ENCODE data around the gene REEP6.

REEP6 gene

GRCh38 chr19:1455002-1455335, 36.0 kb upstream of the REEP6 start:
- peak overlapping the region; percentile 56; the same call in 1 of the 2 replicates for H3K27ac ChIP-seq (ENCODE audit: low read length)
- no peaks in the 10 kb centered on the region for H3K79me2 ChIP-seq (ENCODE audit: low read length)
- TF ChIP-seq CTCF (IDR thresholded peaks at IDR 0.05; ENCODE audit: low read length) (no peak), EZH2 (optimal IDR thresholded peaks at IDR 0.05; ENCODE audit: low read depth, low read length) (no peak)
- H3K36me3 ChIP-seq (replicated peaks; ENCODE audit: insufficient read depth, low read length), result no peaks in the 10 kb centered on the region
- no peaks in the 10 kb centered on the region for H3K9me2 ChIP-seq (replicated peaks; ENCODE audit: insufficient read depth, low read length)
- peak overlapping the region; percentile 43 for H3K4me3 ChIP-seq (ENCODE audit: low read length)
- H3K9ac ChIP-seq (ENCODE audit: low read length), result peak overlapping the region; percentile 26; the same call in 1 of the 2 replicates
- H3K9me3 ChIP-seq (replicated peaks; ENCODE audit: insufficient read depth, low read length), result no peaks in the 10 kb centered on the region
- H2AFZ ChIP-seq (ENCODE audit: low read length), result peak overlapping the region; percentile 62
- H3F3A ChIP-seq (ENCODE audit: insufficient read depth, low read length), result peaks cover 12% of the 10 kb centered on the region
- peak overlapping the region; percentile 88 for H3K4me2 ChIP-seq (ENCODE audit: low read depth, low read length)
- DNase-seq, result peak; percentile 70
- H3K4me1 ChIP-seq (ENCODE audit: low read length), result peaks cover 13% of the 10 kb centered on the region; the same call in 1 of the 2 replicates
- H3K27me3 ChIP-seq (replicated peaks; ENCODE audit: insufficient read depth, low read length), result peaks cover 61% of the 10 kb centered on the region
- H4K20me1 ChIP-seq (ENCODE audit: insufficient read depth, low read length), result no peaks in the 10 kb centered on the region

GRCh38 chr19:1455336-1456120, 35.5 kb upstream of the REEP6 start:
- H3K27me3 ChIP-seq (replicated peaks; ENCODE audit: insufficient read depth, low read length), result peaks cover 56% of the 10 kb centered on the region
- peaks cover 12% of the 10 kb centered on the region for H3F3A ChIP-seq (ENCODE audit: insufficient read depth, low read length)
- no peaks in the 10 kb centered on the region for H3K79me2 ChIP-seq (ENCODE audit: low read length)
- H3K9me2 ChIP-seq (replicated peaks; ENCODE audit: insufficient read depth, low read length), result no peaks in the 10 kb centered on the region
- peak overlapping the region; percentile 62 for H2AFZ ChIP-seq (ENCODE audit: low read length)
- no peaks in the 10 kb centered on the region for H3K36me3 ChIP-seq (replicated peaks; ENCODE audit: insufficient read depth, low read length)
- peaks cover 13% of the 10 kb centered on the region; the same call in 1 of the 2 replicates for H3K4me1 ChIP-seq (ENCODE audit: low read length)
- peak overlapping the region; percentile 56; the same call in 1 of the 2 replicates for H3K27ac ChIP-seq (ENCODE audit: low read length)
- no peaks in the 10 kb centered on the region for H3K9me3 ChIP-seq (replicated peaks; ENCODE audit: insufficient read depth, low read length)
- DNase-seq, result peak; percentile 94
- peak overlapping the region; percentile 43 for H3K4me3 ChIP-seq (ENCODE audit: low read length)
- H3K4me2 ChIP-seq (ENCODE audit: low read depth, low read length), result peak overlapping the region; percentile 88
- no peaks in the 10 kb centered on the region for H4K20me1 ChIP-seq (ENCODE audit: insufficient read depth, low read length)
- TF ChIP-seq EZH2phosphoT487 (IDR thresholded peaks at IDR 0.05; ENCODE audit: low read length), result no peak
- no peak for TF ChIP-seq EZH2 (optimal IDR thresholded peaks at IDR 0.05; ENCODE audit: low read depth, low read length)
- H3K9ac ChIP-seq (ENCODE audit: low read length), result peak overlapping the region; percentile 26; the same call in 1 of the 2 replicates

GRCh38 chr19:1456121-1456900, 34.7 kb upstream of the REEP6 start:
- no peaks in the 10 kb centered on the region for H3K9me2 ChIP-seq (replicated peaks; ENCODE audit: insufficient read depth, low read length)
- H4K20me1 ChIP-seq (ENCODE audit: insufficient read depth, low read length), result no peaks in the 10 kb centered on the region
- H3K79me2 ChIP-seq (ENCODE audit: low read length), result no peaks in the 10 kb centered on the region
- no peak overlapping the region for H3K4me3 ChIP-seq (ENCODE audit: low read length)
- H3K4me1 ChIP-seq (ENCODE audit: low read length), result peaks cover 13% of the 10 kb centered on the region; the same call in 1 of the 2 replicates
- H3F3A ChIP-seq (ENCODE audit: insufficient read depth, low read length), result peaks cover 12% of the 10 kb centered on the region
- H3K27ac ChIP-seq (ENCODE audit: low read length), result no peak overlapping the region
- H3K9me3 ChIP-seq (replicated peaks; ENCODE audit: insufficient read depth, low read length), result no peaks in the 10 kb centered on the region
- peaks cover 48% of the 10 kb centered on the region for H3K27me3 ChIP-seq (replicated peaks; ENCODE audit: insufficient read depth, low read length)
- DNase-seq, result no peak
- H3K36me3 ChIP-seq (replicated peaks; ENCODE audit: insufficient read depth, low read length), result no peaks in the 10 kb centered on the region
- no peak overlapping the region for H3K9ac ChIP-seq (ENCODE audit: low read length)
- peak overlapping the region; percentile 88; the same call in 1 of the 2 replicates for H3K4me2 ChIP-seq (ENCODE audit: low read depth, low read length)
- TF ChIP-seq EZH2phosphoT487 (IDR thresholded peaks at IDR 0.05; ENCODE audit: low read length), result no peak
- TF ChIP-seq CTCF (IDR thresholded peaks at IDR 0.05; ENCODE audit: low read length), result no peak
- no peak for TF ChIP-seq EZH2 (optimal IDR thresholded peaks at IDR 0.05; ENCODE audit: low read depth, low read length)
- no peak overlapping the region for H2AFZ ChIP-seq (ENCODE audit: low read length)

All from MM.1S (cell line).